ENCODE results near the gene DLGAP1. TPM values are rescaled to one million over a fixed set of nuclear protein-coding genes. Genes with fewer than 3 reads are reported as not detected.

DLGAP1 gene
- total and polyA plus RNA-seq, 2 of the 4 experiments (the other 2 are of a cell fraction), result under 0.01 to 0.09 TPM

DNA sequence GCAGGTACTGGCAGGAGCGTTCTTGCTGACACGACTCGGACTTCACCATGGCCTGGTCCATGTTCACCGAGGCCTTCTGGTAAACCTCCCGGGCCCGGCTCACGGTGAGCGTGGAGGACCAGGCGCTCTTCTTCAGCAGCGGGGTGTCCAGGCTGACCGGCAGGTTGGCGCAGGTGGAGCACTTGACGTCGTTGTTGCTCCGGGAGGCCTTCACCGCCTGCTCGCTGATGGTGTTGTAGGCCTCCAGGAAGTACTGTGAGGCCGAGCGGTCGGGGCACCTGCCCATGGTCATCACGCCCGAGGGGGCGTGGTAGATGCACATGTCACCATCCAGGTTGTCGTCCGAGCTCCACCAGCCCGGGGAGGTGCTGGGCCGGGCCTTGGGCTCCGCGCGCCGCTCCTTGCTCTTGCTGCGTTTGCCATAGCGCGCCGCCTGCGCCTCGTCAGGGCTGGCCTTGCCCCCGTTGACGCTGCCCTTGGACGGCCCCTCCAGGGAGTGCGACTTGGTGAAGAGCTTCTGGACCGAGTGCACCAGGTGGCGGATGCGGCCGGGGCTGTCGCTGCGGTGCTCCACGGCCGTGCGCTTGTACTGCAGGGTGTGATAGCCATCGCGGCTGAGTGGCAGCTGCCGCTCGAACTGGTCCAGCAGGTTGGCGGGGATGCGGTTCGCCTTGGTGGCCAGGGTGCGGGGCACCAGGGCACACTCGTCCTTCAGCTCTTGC, 575.8 kb downstream of the DLGAP1 start:
- in situ Hi-C loops (cut with MboI; ENCODE audit: low sequenced_read_pairs) (no loop called here), intact Hi-C loops (cut with micrococcal nuclease) (no loop called here), dilution Hi-C loops (cut with HindIII; ENCODE audit: low sequenced_read_pairs, unreplicated experiment) (no loop called here)
- no peaks in the 10 kb centered on the region for H3K79me1 ChIP-seq (ENCODE audit: low read depth in 1 of 2, low read length in 2 of 2)
- H3K36me3 ChIP-seq (ENCODE audit: control insufficient read depth, insufficient read depth, low read length), result no peaks in the 10 kb centered on the region
- no peak for DNase-seq
- no peaks in the 10 kb centered on the region for H3K9me1 ChIP-seq (ENCODE audit: insufficient read depth, low read length)
- H2BK15ac ChIP-seq (ENCODE audit: low read depth, low read length), result no peak overlapping the region
- no peak overlapping the region for H2BK5ac ChIP-seq (ENCODE audit: low read depth, low read length, poor library complexity, severe bottlenecking)
- CTCF ChIA-PET, result no interaction called here
- no peak overlapping the region for H3K18ac ChIP-seq (ENCODE audit: low read depth, low read length)
- H3K4ac ChIP-seq (ENCODE audit: low read depth, low read length), result no peak overlapping the region
- no peak overlapping the region for H4K91ac ChIP-seq (ENCODE audit: insufficient read depth, low read depth, low read length)
- no peak for ATAC-seq (ENCODE audit: low read depth)
- peaks cover 4% of the 10 kb centered on the region for H3K27me3 ChIP-seq (ENCODE audit: control insufficient read depth, insufficient read depth, low read length)
- no peaks in the 10 kb centered on the region for H3K9me3 ChIP-seq (ENCODE audit: control insufficient read depth, insufficient read depth, low read length)
- H2AFZ ChIP-seq (replicated peaks; ENCODE audit: low read length, poor library complexity), result no peak overlapping the region
- no peak overlapping the region for H3K14ac ChIP-seq (replicated peaks; ENCODE audit: low read depth, low read length)
- TF ChIP-seq POLR2A (IDR thresholded peaks at IDR 0.05; ENCODE audit: low read depth, low read length), result no peak
- no peak for TF ChIP-seq SMC3 (IDR thresholded peaks at IDR 0.05; ENCODE audit: low read depth, low read length)
- no peak for TF ChIP-seq RFX5 (IDR thresholded peaks at IDR 0.05; ENCODE audit: low read depth, low read length)
- TF ChIP-seq MXI1 (IDR thresholded peaks at IDR 0.05; ENCODE audit: borderline replicate concordance, low read depth, low read length), result no peak
- TF ChIP-seq CEBPB (IDR thresholded peaks at IDR 0.05; ENCODE audit: low read depth, low read length), result no peak
- TF ChIP-seq, protein P1, sequence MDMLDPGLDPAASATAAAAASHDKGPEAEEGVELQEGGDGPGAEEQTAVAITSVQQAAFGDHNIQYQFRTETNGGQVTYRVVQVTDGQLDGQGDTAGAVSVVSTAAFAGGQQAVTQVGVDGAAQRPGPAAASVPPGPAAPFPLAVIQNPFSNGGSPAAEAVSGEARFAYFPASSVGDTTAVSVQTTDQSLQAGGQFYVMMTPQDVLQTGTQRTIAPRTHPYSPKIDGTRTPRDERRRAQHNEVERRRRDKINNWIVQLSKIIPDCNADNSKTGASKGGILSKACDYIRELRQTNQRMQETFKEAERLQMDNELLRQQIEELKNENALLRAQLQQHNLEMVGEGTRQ (IDR thresholded peaks at IDR 0.05; ENCODE audit: low read depth, low read length), result no peak
- TF ChIP-seq, protein P2, sequence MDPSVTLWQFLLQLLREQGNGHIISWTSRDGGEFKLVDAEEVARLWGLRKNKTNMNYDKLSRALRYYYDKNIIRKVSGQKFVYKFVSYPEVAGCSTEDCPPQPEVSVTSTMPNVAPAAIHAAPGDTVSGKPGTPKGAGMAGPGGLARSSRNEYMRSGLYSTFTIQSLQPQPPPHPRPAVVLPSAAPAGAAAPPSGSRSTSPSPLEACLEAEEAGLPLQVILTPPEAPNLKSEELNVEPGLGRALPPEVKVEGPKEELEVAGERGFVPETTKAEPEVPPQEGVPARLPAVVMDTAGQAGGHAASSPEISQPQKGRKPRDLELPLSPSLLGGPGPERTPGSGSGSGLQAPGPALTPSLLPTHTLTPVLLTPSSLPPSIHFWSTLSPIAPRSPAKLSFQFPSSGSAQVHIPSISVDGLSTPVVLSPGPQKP (IDR thresholded peaks at IDR 0.05; ENCODE audit: borderline replicate concordance, low read depth, low read length), result no peak
- no peak overlapping the region for H3K23ac ChIP-seq (ENCODE audit: low read depth, low read length)
- 97% methylated on average over 42 of the region's 59 CpGs; no CpG with 5 or more reads in 1 of the 2 experiments for WGBS, 2 experiments (ENCODE audit: extremely low coverage in 2 of 2, insufficient read length in 1 of 2)
- POLR2A ChIA-PET (ENCODE audit: unreplicated experiment), result no interaction called here
- 0 out of 2 replicates have a peak, but pooled peaks cover 2% of the 10 kb centered on the region for H3K4me1 ChIP-seq (ENCODE audit: control insufficient read depth, insufficient read depth, low read length)
- H3K27ac ChIP-seq (ENCODE audit: insufficient read depth, low read length), result no peak overlapping the region
- no peak overlapping the region for H4K8ac ChIP-seq (ENCODE audit: low read depth in 2 of 2, low read length in 2 of 2)
- H2BK20ac ChIP-seq (ENCODE audit: low read depth, low read length), result no peak overlapping the region
- H2AK5ac ChIP-seq (ENCODE audit: low read depth, low read length), result no peak overlapping the region
- no peak overlapping the region for H4K5ac ChIP-seq (ENCODE audit: low read depth, low read length)
- H3K56ac ChIP-seq (ENCODE audit: extremely low read depth, insufficient read depth, low read length), result no peak overlapping the region
- no peak overlapping the region for H2BK120ac ChIP-seq (ENCODE audit: low read depth, low read length)
- H4K20me1 ChIP-seq (ENCODE audit: insufficient read depth, low read length), result no peaks in the 10 kb centered on the region
- no peak overlapping the region for H2AK9ac ChIP-seq (replicated peaks; ENCODE audit: low read depth, low read length, poor library complexity)
- H3K4me2 ChIP-seq (ENCODE audit: low read depth, low read length), result no peak overlapping the region
- no peak overlapping the region for H3K4me3 ChIP-seq (ENCODE audit: insufficient read depth, low read depth, low read length)
- no TSS peak for BruUV-seq (replicated peaks)
- no peak overlapping the region for H3K9ac ChIP-seq (ENCODE audit: low read depth, low read length)
